Caco-2 (cell line): ENCODE data around the gene IFTAP. TPM values are rescaled to one million over a fixed set of nuclear protein-coding genes. Genes with fewer than 3 reads are reported as not detected.

Experiments used
- BruUV-seq: library from RNA; stranded (reverse); fragments of 400-500 nt; replicated peaks from 2 replicates; lab custom pipeline; 2021; lab: Mats Ljungman, UMichigan
- CTCF ChIA-PET: fragments of 300-600 bp; sonication (Branson Sonifier 250); formaldehyde crosslinking; loops from one replicate; lab custom pipeline; 2022; ENCODE audit warnings: antibody characterized with exemption; lab: Charles Lee
- POLR2A ChIA-PET: fragments of 300-600 bp; sonication (Branson Sonifier 250); formaldehyde crosslinking; loops from one replicate; lab custom pipeline; 2022; ENCODE audit warnings: antibody characterized with exemption; lab: Charles Lee
- DNase-seq, 2 experiments: peaks; one replicate each; pipeline versions ENCODE4 v3.0.0 to v3.0.0-alpha.2; 2020 to 2022
- H3K27me3 ChIP-seq: replicated peaks from 2 replicates; pipeline ENCODE4 v1.6.0; 2011; ENCODE audit warnings: low read length; ENCODE audit not compliant: control insufficient read depth, insufficient read depth
- H3K36me3 ChIP-seq: 2 replicates; pipeline ENCODE4 v1.5.1; 2011; ENCODE audit warnings: low read length; ENCODE audit not compliant: control insufficient read depth, insufficient read depth
- H3K4me1 ChIP-seq: fragments of 250-450 bp; sonication (Bioruptor Pico); 2 replicates; pipeline ENCODE4 v1.5.1; 2020; ENCODE audit warnings: mild to moderate bottlenecking
- H3K4me3 ChIP-seq: 2 replicates; pipeline ENCODE4 v1.5.1; 2011; ENCODE audit warnings: low read depth, mild to moderate bottlenecking, control low read depth, low read length
- H3K9me3 ChIP-seq: fragments of 250-450 bp; sonication (Bioruptor Pico); 2 replicates; pipeline ENCODE4 v1.5.1; 2020; ENCODE audit warnings: mild to moderate bottlenecking, moderate library complexity
- H3K27ac Mint-ChIP-seq: one replicate; pipeline ENCODE4 v1.8.0; 2022; ENCODE audit warnings: mixed read lengths; ENCODE audit not compliant: unreplicated experiment
- H3K27me3 Mint-ChIP-seq: one replicate; pipeline ENCODE4 v1.8.0; 2022; ENCODE audit warnings: mixed read lengths; ENCODE audit not compliant: insufficient read depth, unreplicated experiment
- H3K36me3 Mint-ChIP-seq: one replicate; pipeline ENCODE4 v1.8.0; 2022; ENCODE audit warnings: mild to moderate bottlenecking, mixed read lengths; ENCODE audit not compliant: insufficient read depth, unreplicated experiment
- H3K4me1 Mint-ChIP-seq: one replicate; pipeline ENCODE4 v1.8.0; 2022; ENCODE audit warnings: low read depth, mixed read lengths; ENCODE audit not compliant: unreplicated experiment
- H3K4me3 Mint-ChIP-seq: one replicate; pipeline ENCODE4 v1.8.0; 2022; ENCODE audit warnings: mild to moderate bottlenecking, moderate library complexity, mixed read lengths; ENCODE audit not compliant: unreplicated experiment
- H3K9me3 Mint-ChIP-seq: one replicate; pipeline ENCODE4 v1.8.0; 2022; ENCODE audit warnings: mixed read lengths; ENCODE audit not compliant: unreplicated experiment
- CTCF ChIP-seq, 2 experiments: fragments of 200-600 bp in 1 of 2; IDR thresholded peaks; 1 replicate in 1 of 2; 2 replicates in 1 of 2; pipeline versions ENCODE4 v1.5.1 to v1.8.0; 2011 to 2022; ENCODE audit warnings: antibody characterized with exemption in 1 of 2, control low read depth in 1 of 2, inconsistent platforms in 1 of 2, low read depth in 1 of 2, low read length in 1 of 2, mild to moderate bottlenecking in 1 of 2, moderate library complexity in 1 of 2; ENCODE audit not compliant: insufficient read depth in 1 of 2, severe bottlenecking in 1 of 2, unreplicated experiment in 1 of 2
- intact Hi-C: fragments of 100-400 bp; cut with micrococcal nuclease; formaldehyde crosslinking; loops from one replicate; pipeline ENCODE4 v1.10.0; 2022; ENCODE audit not compliant: unreplicated experiment
- total RNA-seq: library from RNA; stranded (reverse); gene quantifications from 2 replicates; pipeline ENCODE4 v1.2.3, GENCODE V29; 2022

The IFTAP gene
- total RNA-seq, 1 experiment from 2014 or later, result 10.4 TPM

- H3K4me1 ChIP-seq, result no peaks in the 10 kb centered on the region
- Mint-ChIP-seq H3K4me1 (no peaks in the 10 kb centered on the region), H3K9me3 (no peaks in the 10 kb centered on the region), H3K4me3 (no peak overlapping the region), H3K27ac (no peak overlapping the region), H3K36me3 (no peaks in the 10 kb centered on the region), H3K27me3 (peaks cover 10% of the 10 kb centered on the region)
- H3K4me3 ChIP-seq, result no peak overlapping the region
- H3K9me3 ChIP-seq, result no peaks in the 10 kb centered on the region
- POLR2A ChIA-PET, result no interaction called here
- DNase-seq, result no peak
- H3K27me3 ChIP-seq, result peaks cover 1% of the 10 kb centered on the region; the same call in 1 of the 2 replicates
- TF ChIP-seq CTCF (IDR thresholded peaks at IDR 0.05; ENCODE audit: insufficient read depth in 1 of 2, low read depth in 1 of 2, low read length in 1 of 2, severe bottlenecking in 1 of 2, unreplicated experiment in 1 of 2), result no peak
- intact Hi-C loops, result no loop called here
- no TSS peak for BruUV-seq
- no peaks in the 10 kb centered on the region for H3K36me3 ChIP-seq
- CTCF ChIA-PET, result interaction anchor here (0.7 to 2.2 kb wide), 2 partner anchors 52 to 120 kb away, joined by 5 to 7 read pairs; no protein-coding TSS in a partner anchor
Observed at GRCh38 chr11:36695571-36695970, 101.3 kb downstream of the IFTAP start.

DNA sequence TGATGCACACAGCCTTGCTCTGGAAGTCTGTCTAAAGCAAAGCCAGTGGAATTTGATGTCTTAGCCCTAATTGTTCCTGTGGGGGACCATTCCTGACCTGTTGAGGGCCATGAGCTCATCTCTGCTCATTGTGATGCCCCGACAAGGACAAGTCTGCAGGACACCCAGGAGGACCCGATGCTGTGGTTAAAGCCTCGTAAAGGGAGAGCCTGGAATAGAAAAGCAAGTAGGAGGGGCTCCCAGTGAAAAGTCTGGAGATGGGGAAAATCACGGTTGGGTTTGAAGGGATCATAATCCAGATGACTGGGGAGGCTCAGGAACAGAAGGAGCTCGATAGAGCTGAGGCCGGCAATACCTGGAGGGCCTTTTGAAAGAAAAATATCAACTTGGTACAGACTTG is 102.2 kb downstream of the IFTAP start:
- no TSS peak for BruUV-seq
- ChIA-PET CTCF (interaction anchor here (2.2 kb wide), 1 partner anchor 51 kb away, joined by 5 read pairs; no protein-coding TSS in a partner anchor), POLR2A (no interaction called here)
- no peak for DNase-seq
- Histone ChIP-seq H3K27me3 (peaks cover 1% of the 10 kb centered on the region; the same call in 1 of the 2 replicates), H3K36me3 (no peaks in the 10 kb centered on the region), H3K4me3 (no peak overlapping the region), H3K9me3 (no peaks in the 10 kb centered on the region), H3K4me1 (no peaks in the 10 kb centered on the region)
- no peak overlapping the region for H3K4me3 Mint-ChIP-seq
- peaks cover 10% of the 10 kb centered on the region for H3K27me3 Mint-ChIP-seq
- no peak for TF ChIP-seq CTCF (IDR thresholded peaks at IDR 0.05; ENCODE audit: insufficient read depth in 1 of 2, low read depth in 1 of 2, low read length in 1 of 2, severe bottlenecking in 1 of 2, unreplicated experiment in 1 of 2)
- no peak overlapping the region for H3K27ac Mint-ChIP-seq
- H3K4me1 Mint-ChIP-seq, result no peaks in the 10 kb centered on the region
- intact Hi-C loops, result no loop called here
- H3K9me3 Mint-ChIP-seq, result no peaks in the 10 kb centered on the region
- no peaks in the 10 kb centered on the region for H3K36me3 Mint-ChIP-seq

DNA sequence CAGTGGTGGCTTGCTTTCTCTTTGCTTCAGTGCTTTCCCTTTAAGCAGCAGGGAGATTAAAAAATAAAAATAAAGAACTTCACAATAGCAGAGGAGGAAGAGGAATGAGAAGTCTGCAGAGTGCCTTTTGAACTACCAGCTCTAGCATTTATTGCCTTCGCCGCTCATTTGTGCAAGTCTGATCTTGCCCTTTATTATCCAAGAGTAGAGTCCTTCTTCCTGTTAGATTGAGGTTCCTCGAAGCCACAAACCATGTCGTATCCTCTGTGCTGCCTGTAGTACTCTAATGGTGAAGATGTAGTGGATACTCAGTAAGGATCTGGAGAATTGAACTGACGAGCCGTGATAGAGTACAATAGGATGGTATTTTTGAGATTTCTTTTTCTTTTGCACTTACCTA is 105.0 kb downstream of the IFTAP start:
- no peaks in the 10 kb centered on the region for H3K9me3 Mint-ChIP-seq
- peaks cover 1% of the 10 kb centered on the region; the same call in 1 of the 2 replicates for H3K27me3 ChIP-seq
- intact Hi-C loops, result no loop called here
- ChIA-PET POLR2A (no interaction called here), CTCF (no interaction called here)
- no peaks in the 10 kb centered on the region for H3K4me1 Mint-ChIP-seq
- BruUV-seq, result no TSS peak
- no peaks in the 10 kb centered on the region for H3K36me3 Mint-ChIP-seq
- H3K9me3 ChIP-seq, result no peaks in the 10 kb centered on the region
- no peak overlapping the region for H3K27ac Mint-ChIP-seq
- no peak for TF ChIP-seq CTCF (IDR thresholded peaks at IDR 0.05; ENCODE audit: insufficient read depth in 1 of 2, low read depth in 1 of 2, low read length in 1 of 2, severe bottlenecking in 1 of 2, unreplicated experiment in 1 of 2)
- H3K4me3 ChIP-seq, result no peak overlapping the region
- H3K36me3 ChIP-seq, result no peaks in the 10 kb centered on the region
- H3K27me3 Mint-ChIP-seq, result peaks cover 10% of the 10 kb centered on the region
- DNase-seq, result no peak
- no peaks in the 10 kb centered on the region for H3K4me1 ChIP-seq
- H3K4me3 Mint-ChIP-seq, result no peak overlapping the region
